KMS-11 (cell line): ENCODE results near the gene GULP1.
"Not testable (repeated sequence)": the region's sequence is repeated elsewhere in the genome, so short reads cannot be mapped to it uniquely, and the experiment has no call there.

Source experiments
- H2AFZ ChIP-seq: fragments of 200-600 bp; sonication (generic); 2 replicates; pipeline ENCODE4 v1.6.1; 2016; ENCODE audit warnings: antibody characterized with exemption, mixed run types, low read depth
- H3K27ac ChIP-seq: fragments of 200-600 bp; sonication (generic); 2 replicates; pipeline ENCODE4 v1.6.1; 2016; ENCODE audit warnings: mild to moderate bottlenecking, mixed run types
- H3K27me3 ChIP-seq: fragments of 200-600 bp; sonication (generic); 2 replicates; pipeline ENCODE4 v1.6.1; 2017; ENCODE audit warnings: mild to moderate bottlenecking, low read depth, mixed run types, moderate library complexity; ENCODE audit not compliant: insufficient read depth
- H3K36me3 ChIP-seq: fragments of 200-600 bp; sonication (generic); 2 replicates; pipeline ENCODE4 v1.6.1; 2017; ENCODE audit warnings: mild to moderate bottlenecking, mixed run types; ENCODE audit not compliant: insufficient read depth
- H3K4me1 ChIP-seq: fragments of 200-600 bp; sonication (generic); 2 replicates; pipeline ENCODE4 v1.6.1; 2016; ENCODE audit warnings: mild to moderate bottlenecking, low read depth, mixed run types; ENCODE audit not compliant: poor library complexity, severe bottlenecking
- H3K4me2 ChIP-seq: fragments of 200-600 bp; sonication (generic); 2 replicates; pipeline ENCODE4 v1.7.0; 2016; ENCODE audit warnings: mild to moderate bottlenecking, mixed run types
- H3K4me3 ChIP-seq: fragments of 200-600 bp; sonication (generic); IDR thresholded peaks from 2 replicates; pipeline ENCODE4 v1.6.1; 2017; ENCODE audit warnings: low read depth, low read length, mixed read lengths; ENCODE audit not compliant: insufficient read depth
- H3K79me2 ChIP-seq: fragments of 200-600 bp; sonication (generic); 2 replicates; pipeline ENCODE4 v1.6.1; 2016; ENCODE audit warnings: low read depth, mixed run types; ENCODE audit not compliant: insufficient read depth
- H3K9ac ChIP-seq: fragments of 200-600 bp; sonication (generic); 2 replicates; pipeline ENCODE4 v1.6.1; 2016; ENCODE audit warnings: mild to moderate bottlenecking, mixed run types
- H4K20me1 ChIP-seq: fragments of 200-600 bp; sonication (generic); 2 replicates; pipeline ENCODE4 v1.6.1; 2016; ENCODE audit warnings: mild to moderate bottlenecking, mixed run types; ENCODE audit not compliant: insufficient read depth
- CTCF ChIP-seq: fragments of 200-600 bp; sonication (generic); conservative IDR thresholded peaks from 2 replicates; pipeline ENCODE4 v1.6.1; 2017; ENCODE audit warnings: low read depth, mild to moderate bottlenecking, antibody characterized with exemption, low read length, moderate library complexity, mixed read lengths

GULP1 gene

GRCh38 chr2:188297978-188298377 lies 6.3 kb downstream of the GULP1 start:
- no peaks in the 10 kb centered on the region for H4K20me1 ChIP-seq
- H2AFZ ChIP-seq = no peak overlapping the region
- no peaks in the 10 kb centered on the region for H3K27me3 ChIP-seq
- no peak for TF ChIP-seq CTCF
- H3K4me3 ChIP-seq = no peak overlapping the region
- no peak overlapping the region for H3K27ac ChIP-seq
- no peak overlapping the region for H3K4me2 ChIP-seq
- peaks cover 12% of the 10 kb centered on the region; the same call in 1 of the 2 replicates for H3K79me2 ChIP-seq
- H3K9ac ChIP-seq = no peak overlapping the region
- H3K36me3 ChIP-seq = no peaks in the 10 kb centered on the region
- H3K4me1 ChIP-seq = no peaks in the 10 kb centered on the region

DNA sequence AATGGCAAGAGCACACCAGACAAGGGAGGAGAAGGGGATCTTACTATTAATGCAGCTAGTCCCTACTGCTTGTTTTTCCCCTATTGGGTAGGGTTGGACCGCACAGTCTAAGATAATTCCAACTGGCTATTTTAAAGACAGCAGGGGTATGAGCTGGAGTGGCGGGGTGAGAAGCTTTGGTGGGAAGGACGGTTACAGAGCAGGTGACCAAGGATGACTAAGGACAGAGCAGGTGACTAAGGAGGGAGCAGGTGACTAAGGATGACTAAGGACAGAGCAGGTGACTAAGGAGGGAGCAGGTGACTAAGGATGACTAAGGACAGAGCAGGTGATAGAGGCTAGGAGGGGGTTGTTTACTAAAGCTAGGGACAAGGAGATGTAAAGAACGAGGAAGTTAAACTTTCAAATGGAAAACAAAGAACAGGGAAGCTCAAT lies 7.3 kb downstream of the GULP1 start:
- not testable (repeated sequence) for H3K36me3 ChIP-seq, H3K4me1 ChIP-seq, H3K27ac ChIP-seq, H3K79me2 ChIP-seq, H3K9ac ChIP-seq, H4K20me1 ChIP-seq, H2AFZ ChIP-seq, H3K4me3 ChIP-seq, H3K27me3 ChIP-seq, H3K4me2 ChIP-seq

GRCh38 chr2:188303363-188304031 lies 11.8 kb downstream of the GULP1 start:
- no peak overlapping the region for H3K27ac ChIP-seq
- H3K4me1 ChIP-seq = no peaks in the 10 kb centered on the region
- H2AFZ ChIP-seq = no peak overlapping the region
- H3K9ac ChIP-seq = no peak overlapping the region
- no peak overlapping the region for H3K4me3 ChIP-seq
- no peak for TF ChIP-seq CTCF
- no peak overlapping the region for H3K4me2 ChIP-seq
- H4K20me1 ChIP-seq = no peaks in the 10 kb centered on the region
- no peaks in the 10 kb centered on the region for H3K27me3 ChIP-seq
- no peaks in the 10 kb centered on the region for H3K36me3 ChIP-seq
- no peaks in the 10 kb centered on the region; the same call in 1 of the 2 replicates for H3K79me2 ChIP-seq

- TF ChIP-seq CTCF = no peak
- Histone ChIP-seq H3K36me3 (no peaks in the 10 kb centered on the region), H2AFZ (no peak overlapping the region), H3K4me1 (no peaks in the 10 kb centered on the region), H3K4me2 (no peak overlapping the region), H3K4me3 (no peak overlapping the region), H4K20me1 (no peaks in the 10 kb centered on the region), H3K9ac (no peak overlapping the region), H3K79me2 (no peaks in the 10 kb centered on the region), H3K27ac (no peak overlapping the region), H3K27me3 (no peaks in the 10 kb centered on the region)
Measured at GRCh38 chr2:188305271-188305670, 13.6 kb downstream of the GULP1 start.

DNA sequence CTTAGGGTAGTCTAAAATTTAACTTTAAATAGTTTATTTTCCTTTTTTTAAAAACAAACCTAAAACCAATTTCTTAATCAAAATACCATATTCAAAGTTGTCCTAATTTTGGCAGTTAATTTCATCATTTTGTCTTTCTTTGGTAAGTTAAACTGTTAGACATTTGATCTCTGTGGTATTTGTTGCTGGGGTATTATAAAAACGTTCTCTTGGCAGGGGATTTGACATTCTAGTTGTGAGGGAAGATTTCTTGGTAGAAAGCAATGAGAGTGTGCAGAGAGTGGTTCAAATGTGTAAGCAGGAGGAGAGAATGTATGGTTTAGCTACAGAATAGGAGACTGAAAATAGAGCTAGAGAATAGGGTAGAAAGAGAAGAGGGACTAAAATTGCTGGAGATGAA lies 14.6 kb downstream of the GULP1 start:
- no peak overlapping the region for H3K4me3 ChIP-seq
- no peak overlapping the region for H2AFZ ChIP-seq
- H3K36me3 ChIP-seq = no peaks in the 10 kb centered on the region
- no peak overlapping the region for H3K4me2 ChIP-seq
- no peaks in the 10 kb centered on the region for H3K4me1 ChIP-seq
- no peaks in the 10 kb centered on the region for H3K79me2 ChIP-seq
- no peak overlapping the region for H3K27ac ChIP-seq
- H3K9ac ChIP-seq = no peak overlapping the region
- H3K27me3 ChIP-seq = no peaks in the 10 kb centered on the region
- H4K20me1 ChIP-seq = no peaks in the 10 kb centered on the region
- no peak for TF ChIP-seq CTCF
